Left lobe of liver (tissue), 2 donors: ENCODE data around the gene GSTO2. TPM values are rescaled to one million over a fixed set of nuclear protein-coding genes. Genes with fewer than 3 reads are reported as not detected.

Source experiments
- ATAC-seq: fragments of 200-7000 bp; cut with Tn5 transposase; one replicate; pipeline ENCODE4 v1.9.1; 2020; ENCODE audit warnings: mild to moderate bottlenecking, moderate library complexity
- DNase-seq: peaks from one replicate; pipeline ENCODE4 v3.0.0-alpha.2; 2020; ENCODE audit warnings: low spot score
- total RNA-seq: library from RNA; stranded (reverse); gene quantifications from one replicate; pipeline ENCODE4 v1.2.1, GENCODE V29; 2021
- donor health status: DM: no; HTN: no; CAD: no; lungs with moderate emphysema.
- donor health status: DM: no; HTN: yes; CAD: no.

Gene GSTO2
- total RNA-seq, 1 donor from 2014 or later: 2.9 TPM

DNA sequence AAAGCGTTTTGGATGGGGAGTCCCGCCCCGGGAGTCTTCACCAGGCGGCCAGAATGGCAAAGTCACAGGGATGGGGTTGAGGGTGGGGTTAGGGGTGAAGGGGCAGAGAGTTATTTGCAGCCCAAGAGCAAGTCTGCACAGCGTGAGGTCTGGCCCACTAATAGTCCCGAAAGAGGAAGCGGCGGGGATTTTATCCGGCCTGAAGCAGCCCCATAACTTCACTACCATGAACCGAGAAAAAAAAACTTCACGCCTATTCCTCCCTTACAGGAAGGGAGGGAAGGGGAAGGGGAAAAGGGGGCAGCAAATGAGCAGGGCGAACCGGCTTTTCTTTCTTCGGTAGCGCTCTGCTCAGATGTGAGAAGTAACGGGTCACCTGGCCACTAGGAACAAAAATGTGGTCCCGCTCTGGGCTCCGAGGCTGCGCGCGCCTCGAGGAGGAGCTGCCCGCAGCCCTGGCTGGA is 68.6 kb downstream of the GSTO2 start:
- peak; percentile 45 for ATAC-seq
- no peak for DNase-seq

GRCh38 chr10:104337985-104338735 is 69.2 kb downstream of the GSTO2 start, which contains the start of gene ITPRIP:
TSS of gene ITPRIP (minus strand) at chr10:104338465. CDS start at chr10:104316051, 22,414 bp downstream.
- DNase-seq (peak; percentile 73), ATAC-seq (peak; percentile 55)

- ATAC-seq (peak; percentile 33), DNase-seq (peak; percentile 72)
Measured at GRCh38 chr10:104339469-104340110, 70.6 kb downstream of the GSTO2 start.

GRCh38 chr10:104340111-104340526 is 71.1 kb downstream of the GSTO2 start:
- DNase-seq: no peak
- ATAC-seq: no peak

DNA sequence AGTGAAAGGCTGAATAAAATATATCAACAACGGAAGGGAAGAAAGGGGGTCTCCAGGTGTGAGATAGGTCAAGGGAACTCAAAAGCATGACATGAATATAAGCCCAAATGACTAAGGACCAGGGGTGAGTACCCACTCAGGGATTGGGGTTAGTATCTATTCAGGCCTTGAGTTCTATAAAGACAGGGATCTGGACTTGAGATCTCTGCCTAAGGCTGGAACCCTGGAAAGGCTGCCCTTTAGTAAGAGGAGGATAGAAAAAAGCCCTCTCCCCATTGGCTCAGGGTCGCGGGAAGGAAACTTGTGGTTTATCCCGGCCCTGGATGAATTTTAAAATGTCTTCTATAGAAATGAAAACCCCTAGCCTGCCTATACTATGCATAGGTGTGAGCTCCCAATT is 71.7 kb downstream of the GSTO2 start:
- ATAC-seq: no peak

GRCh38 chr10:104342941-104343411 is 74.0 kb downstream of the GSTO2 start:
- DNase-seq: no peak
- no peak for ATAC-seq

More for the DNA sequence above, 71.7 kb downstream of the GSTO2 start:
- DNase-seq: no peak

DNA sequence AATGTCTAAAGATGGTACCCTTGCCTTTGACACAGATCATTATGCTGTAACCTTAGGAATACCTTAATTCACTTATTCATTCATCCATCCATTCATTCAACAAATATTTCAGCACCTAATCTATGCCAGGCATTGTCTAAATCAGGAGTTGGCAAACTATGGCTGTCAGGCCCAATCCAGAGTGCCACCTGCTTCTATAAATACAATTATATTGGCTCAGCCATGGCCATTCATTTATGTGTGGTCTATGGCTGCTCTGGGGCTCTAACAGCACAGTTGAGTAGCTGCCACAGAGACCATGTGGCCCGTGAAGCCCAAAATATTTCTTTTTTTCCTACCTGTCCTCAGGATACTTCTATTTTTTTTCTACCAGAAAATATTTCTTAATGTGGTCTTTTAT is 75.2 kb downstream of the GSTO2 start:
- DNase-seq (no peak), ATAC-seq (no peak)

GRCh38 chr10:104345515-104345914 is 76.5 kb downstream of the GSTO2 start:
- ATAC-seq (no peak), DNase-seq (no peak)

GRCh38 chr10:104345941-104346340 is 77.0 kb downstream of the GSTO2 start:
- ATAC-seq (no peak), DNase-seq (no peak)

GRCh38 chr10:104347295-104348045 is 78.5 kb downstream of the GSTO2 start:
- DNase-seq (no peak), ATAC-seq (no peak)

DNA sequence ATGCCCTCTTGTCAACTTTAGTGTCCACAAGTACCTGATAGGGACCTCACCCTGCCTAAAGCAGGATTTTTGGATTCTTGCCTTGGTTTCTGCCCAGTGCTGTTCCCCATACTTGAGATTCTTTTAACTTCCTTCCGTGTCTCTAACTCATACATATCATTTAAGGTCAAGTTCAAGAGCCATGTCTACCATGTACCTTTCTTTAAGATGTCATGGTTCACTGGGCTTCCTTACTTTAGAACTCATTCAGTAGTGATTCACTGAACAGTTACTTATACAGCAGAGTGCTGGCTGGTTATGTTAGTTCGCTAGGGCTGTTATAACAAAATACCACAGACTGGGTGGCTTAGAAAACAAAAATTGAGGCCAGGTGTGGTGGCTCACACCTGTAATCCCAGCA is 79.6 kb downstream of the GSTO2 start:
- ATAC-seq: no peak
- DNase-seq: no peak

DNA sequence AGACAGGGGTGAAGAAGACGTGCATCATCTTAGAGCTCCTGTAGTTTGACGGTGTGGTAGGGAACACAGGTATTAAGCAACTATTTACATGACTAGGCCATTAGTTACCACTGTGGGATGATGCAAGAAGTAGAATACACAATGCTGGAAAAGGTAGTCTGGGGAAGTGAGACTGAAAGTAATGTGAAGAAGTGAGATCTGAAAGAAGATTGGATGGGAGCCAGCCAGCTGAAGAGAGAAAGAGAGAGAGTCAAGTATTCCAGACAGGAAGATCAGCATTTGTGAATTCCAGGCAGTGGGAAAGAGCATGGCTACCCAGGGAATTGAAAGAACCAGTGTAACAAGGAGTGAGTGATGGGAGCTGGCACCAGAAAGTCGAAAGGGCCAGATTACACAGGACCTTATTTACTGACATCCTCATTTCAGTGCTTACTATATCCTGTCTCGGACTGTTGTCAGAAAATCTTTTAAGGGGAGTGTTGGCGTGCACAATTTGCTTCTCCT is 80.7 kb downstream of the GSTO2 start:
- ATAC-seq (peak; percentile 76), DNase-seq (no peak)

GRCh38 chr10:104350127-104350635 is 81.2 kb downstream of the GSTO2 start:
- ATAC-seq (peak; percentile 79), DNase-seq (no peak)

GRCh38 chr10:104351061-104351702 is 82.2 kb downstream of the GSTO2 start:
- no peak for ATAC-seq
- no peak for DNase-seq

DNA sequence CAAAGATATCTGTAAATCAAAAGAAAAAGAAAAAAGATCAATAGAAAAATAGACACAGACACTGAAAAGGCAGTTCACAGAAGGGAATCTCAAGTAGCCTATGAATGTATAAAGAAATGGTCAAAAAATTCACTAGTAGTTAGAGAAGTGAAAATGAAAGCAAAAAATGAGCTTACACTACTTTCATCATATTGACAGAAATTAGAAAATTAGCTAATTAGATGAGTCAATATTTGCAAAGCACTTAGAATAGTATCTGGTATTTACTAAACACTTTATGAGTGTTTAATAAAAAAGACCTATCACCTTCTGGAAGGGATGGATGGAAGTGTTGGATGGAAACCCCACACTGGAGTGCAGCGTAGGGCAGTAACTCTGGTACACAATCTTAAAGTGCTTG is 82.9 kb downstream of the GSTO2 start:
- ATAC-seq (no peak), DNase-seq (no peak)

DNA sequence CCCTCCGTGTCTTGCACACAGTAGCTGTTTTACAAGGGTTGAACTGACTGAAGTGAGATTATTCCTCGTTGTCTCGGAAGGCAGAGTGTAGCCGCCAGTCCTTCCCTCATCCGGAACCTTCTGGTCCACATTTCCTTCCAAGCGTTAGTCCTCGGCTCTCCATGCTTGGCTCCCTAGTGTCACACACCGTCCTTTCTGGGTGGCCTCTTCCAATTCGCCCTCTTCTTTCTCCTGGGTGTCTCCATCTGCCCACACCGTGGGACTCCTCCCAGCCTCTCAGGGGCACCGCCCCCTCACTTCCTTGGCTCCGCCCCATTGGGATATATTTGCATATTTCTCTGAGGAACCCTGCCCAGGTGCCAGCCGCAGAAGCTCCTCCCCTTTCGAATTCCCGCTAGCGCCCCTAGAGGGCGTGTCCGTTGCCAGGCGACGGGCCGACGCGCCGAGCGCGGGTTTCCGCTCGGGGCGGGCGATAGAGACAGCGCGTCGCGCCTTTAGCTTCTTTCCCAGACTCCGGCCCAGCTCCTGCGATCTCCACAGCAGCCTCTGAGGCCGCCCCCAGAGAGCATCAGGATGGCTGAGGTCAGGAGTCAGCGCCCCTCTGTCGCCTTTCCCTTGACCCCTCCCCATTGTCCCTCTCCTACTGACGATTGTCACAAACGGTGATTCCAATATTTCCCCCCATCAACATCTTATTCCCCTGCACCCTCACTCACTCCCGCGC is 84.5 kb downstream of the GSTO2 start, which contains the start of gene CFAP58:
Gene CFAP58 (plus strand): TSS at position 509 of the 724 bp plus-strand sequence. CDS start 65 bp downstream, at position 574.
- DNase-seq (peak; percentile 91), ATAC-seq (peak; percentile 87)
